IMR-90 (cell line): ENCODE measurements around the gene CTCFL.

ENCODE experiments used
- CEBPB ChIP-seq: IDR thresholded peaks from 2 replicates; pipeline ENCODE4 v1.6.1; 2012; ENCODE audit warnings: low read depth, low read length, improper control_type of control experiment
- CHD1 ChIP-seq: IDR thresholded peaks from 2 replicates; pipeline ENCODE4 v1.6.1; 2012; ENCODE audit warnings: low read depth, low read length, improper control_type of control experiment
- CTCF ChIP-seq: conservative IDR thresholded peaks from 2 replicates; pipeline ENCODE4 v1.5.1; 2012; ENCODE audit warnings: mild to moderate bottlenecking, low read depth, low read length, improper control_type of control experiment
- MAFK ChIP-seq: IDR thresholded peaks from 2 replicates; pipeline ENCODE4 v1.6.1; 2012; ENCODE audit warnings: low read depth, low read length, improper control_type of control experiment
- MXI1 ChIP-seq: IDR thresholded peaks from 2 replicates; pipeline ENCODE4 v1.6.1; 2012; ENCODE audit warnings: low read depth, mild to moderate bottlenecking, low read length, moderate library complexity, borderline replicate concordance
- NFE2L2 ChIP-seq: fragments of 150-350 bp; IDR thresholded peaks from 2 replicates; pipeline ENCODE4 v1.6.1; 2016; ENCODE audit warnings: low read depth, mild to moderate bottlenecking, low read length
- POLR2A ChIP-seq: IDR thresholded peaks from 2 replicates; pipeline ENCODE4 v1.6.1; 2012; ENCODE audit warnings: mild to moderate bottlenecking, low read depth, low read length
- RAD21 ChIP-seq: IDR thresholded peaks from 2 replicates; pipeline ENCODE4 v1.6.1; 2012; ENCODE audit warnings: low read length, improper control_type of control experiment
- RFX5 ChIP-seq: IDR thresholded peaks from 2 replicates; pipeline ENCODE4 v1.8.0; 2012; ENCODE audit warnings: low read depth, mild to moderate bottlenecking, low read length, moderate library complexity
- SMC3 ChIP-seq: fragments of 150-350 bp; IDR thresholded peaks from 2 replicates; pipeline ENCODE4 v1.6.1; 2016; ENCODE audit warnings: low read depth, mild to moderate bottlenecking, antibody characterized with exemption, low read length, moderate library complexity
- TF ChIP-seq, protein P1 (sequence below): fragments of 150-350 bp; IDR thresholded peaks from 2 replicates; pipeline ENCODE4 v1.6.1; 2016; ENCODE audit warnings: low read depth, mild to moderate bottlenecking, low read length, moderate library complexity, borderline replicate concordance

- TF ChIP-seq CTCF (no peak), RAD21 (no peak), POLR2A (no peak), MAFK (no peak), CHD1 (no peak), RFX5 (no peak), CEBPB (no peak), NFE2L2 (no peak), MXI1 (no peak), SMC3 (no peak)
- TF ChIP-seq, protein P1, sequence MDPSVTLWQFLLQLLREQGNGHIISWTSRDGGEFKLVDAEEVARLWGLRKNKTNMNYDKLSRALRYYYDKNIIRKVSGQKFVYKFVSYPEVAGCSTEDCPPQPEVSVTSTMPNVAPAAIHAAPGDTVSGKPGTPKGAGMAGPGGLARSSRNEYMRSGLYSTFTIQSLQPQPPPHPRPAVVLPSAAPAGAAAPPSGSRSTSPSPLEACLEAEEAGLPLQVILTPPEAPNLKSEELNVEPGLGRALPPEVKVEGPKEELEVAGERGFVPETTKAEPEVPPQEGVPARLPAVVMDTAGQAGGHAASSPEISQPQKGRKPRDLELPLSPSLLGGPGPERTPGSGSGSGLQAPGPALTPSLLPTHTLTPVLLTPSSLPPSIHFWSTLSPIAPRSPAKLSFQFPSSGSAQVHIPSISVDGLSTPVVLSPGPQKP, result no peak
Measured at GRCh38 chr20:57501461-57502335, 23.2 kb downstream of the CTCFL start.
